ENCODE measurements around the gene EPHB1. TPM values are rescaled to one million over a fixed set of nuclear protein-coding genes. Genes with fewer than 3 reads are reported as not detected.

Gene EPHB1
- total RNA-seq, 1 experiment from 2014 or later, result 0.73 TPM

GRCh38 chr3:135041601-135042000 is 246.5 kb downstream of the EPHB1 start:
- intact Hi-C loops (cut with micrococcal nuclease; ENCODE audit: unreplicated experiment), result no loop called here
- no peaks in the 10 kb centered on the region for H3K27me3 Mint-ChIP-seq (ENCODE audit: unreplicated experiment)
- H3K9me3 Mint-ChIP-seq (ENCODE audit: low read depth, unreplicated experiment), result no peaks in the 10 kb centered on the region
- BruUV-seq (replicated peaks), result no TSS peak
- no peak overlapping the region for H3K4me3 Mint-ChIP-seq (ENCODE audit: low read depth, unreplicated experiment)
- no peak overlapping the region for H3K27ac Mint-ChIP-seq (ENCODE audit: unreplicated experiment)
- H3K36me3 Mint-ChIP-seq (ENCODE audit: insufficient read depth, unreplicated experiment), result no peaks in the 10 kb centered on the region
- no peak for TF ChIP-seq CTCF (IDR thresholded peaks at IDR 0.05; ENCODE audit: unreplicated experiment)
- H3K4me1 Mint-ChIP-seq (ENCODE audit: low read depth, unreplicated experiment), result no peaks in the 10 kb centered on the region
- no peak for DNase-seq
- CTCF ChIA-PET, result interaction anchor here (0.6 kb wide), 1 partner anchor 360 kb away, joined by 5 read pairs; no protein-coding TSS in a partner anchor

GRCh38 chr3:135047061-135047460 is 252.0 kb downstream of the EPHB1 start:
- H3K9me3 Mint-ChIP-seq (ENCODE audit: low read depth, unreplicated experiment), result peaks cover 7% of the 10 kb centered on the region
- TF ChIP-seq CTCF (IDR thresholded peaks at IDR 0.05; ENCODE audit: unreplicated experiment), result no peak
- intact Hi-C loops (cut with micrococcal nuclease; ENCODE audit: unreplicated experiment), result no loop called here
- no peaks in the 10 kb centered on the region for H3K4me1 Mint-ChIP-seq (ENCODE audit: low read depth, unreplicated experiment)
- no peaks in the 10 kb centered on the region for H3K27me3 Mint-ChIP-seq (ENCODE audit: unreplicated experiment)
- H3K27ac Mint-ChIP-seq (ENCODE audit: unreplicated experiment), result no peak overlapping the region
- no TSS peak for BruUV-seq (replicated peaks)
- no peak overlapping the region for H3K4me3 Mint-ChIP-seq (ENCODE audit: low read depth, unreplicated experiment)
- no peak for DNase-seq
- H3K36me3 Mint-ChIP-seq (ENCODE audit: insufficient read depth, unreplicated experiment), result no peaks in the 10 kb centered on the region
- CTCF ChIA-PET, result no interaction called here

GRCh38 chr3:135050536-135050935 is 255.5 kb downstream of the EPHB1 start:
- CTCF ChIA-PET, result interaction anchor here (0.6 to 0.9 kb wide), 2 partner anchors 441 to 469 kb away, joined by 3 read pairs; no protein-coding TSS in a partner anchor
- no peak for DNase-seq
- H3K36me3 Mint-ChIP-seq (ENCODE audit: insufficient read depth, unreplicated experiment), result no peaks in the 10 kb centered on the region
- no peaks in the 10 kb centered on the region for H3K4me1 Mint-ChIP-seq (ENCODE audit: low read depth, unreplicated experiment)
- BruUV-seq (replicated peaks), result no TSS peak
- peaks cover under 1% of the 10 kb centered on the region for H3K27me3 Mint-ChIP-seq (ENCODE audit: unreplicated experiment)
- H3K4me3 Mint-ChIP-seq (ENCODE audit: low read depth, unreplicated experiment), result no peak overlapping the region
- H3K27ac Mint-ChIP-seq (ENCODE audit: unreplicated experiment), result no peak overlapping the region
- TF ChIP-seq CTCF (IDR thresholded peaks at IDR 0.05; ENCODE audit: unreplicated experiment), result no peak
- intact Hi-C loops (cut with micrococcal nuclease; ENCODE audit: unreplicated experiment), result no loop called here
- peaks cover 9% of the 10 kb centered on the region for H3K9me3 Mint-ChIP-seq (ENCODE audit: low read depth, unreplicated experiment)

DNA sequence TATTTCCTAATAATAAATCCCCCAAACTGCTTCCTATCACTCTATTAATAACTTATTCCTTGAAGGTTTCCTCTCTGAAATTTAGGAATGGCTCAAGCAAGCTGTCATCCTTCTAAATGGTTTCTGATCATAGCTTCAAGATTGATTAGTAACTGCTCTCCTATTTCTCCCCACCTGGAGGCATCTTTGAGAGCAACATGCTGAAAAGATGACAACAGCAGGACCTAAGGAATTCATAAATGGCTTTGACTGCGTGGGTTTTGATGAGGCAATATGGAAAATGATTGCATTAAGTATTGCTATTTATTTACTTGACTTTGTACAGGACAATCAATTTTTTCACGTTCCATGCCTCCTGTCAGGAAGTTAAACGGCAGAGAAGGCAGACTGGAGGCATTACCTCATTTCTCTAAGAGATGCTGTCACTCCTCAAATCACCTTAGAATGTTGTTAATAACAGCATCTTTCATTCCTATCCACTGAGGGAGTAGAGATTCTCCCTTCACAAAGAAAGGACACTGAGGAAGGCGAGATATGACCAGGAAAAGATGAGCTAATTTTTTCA is 256.4 kb downstream of the EPHB1 start:
- no peak for DNase-seq
- CTCF ChIA-PET, result interaction anchor here (0.9 kb wide), 1 partner anchor 468 kb away, joined by 3 read pairs; no protein-coding TSS in a partner anchor
- Mint-ChIP-seq H3K36me3 (ENCODE audit: insufficient read depth, unreplicated experiment) (no peaks in the 10 kb centered on the region), H3K27ac (ENCODE audit: unreplicated experiment) (no peak overlapping the region), H3K4me3 (ENCODE audit: low read depth, unreplicated experiment) (no peak overlapping the region), H3K4me1 (ENCODE audit: low read depth, unreplicated experiment) (no peaks in the 10 kb centered on the region), H3K9me3 (ENCODE audit: low read depth, unreplicated experiment) (peaks cover 9% of the 10 kb centered on the region), H3K27me3 (ENCODE audit: unreplicated experiment) (peaks cover 10% of the 10 kb centered on the region)
- intact Hi-C loops (cut with micrococcal nuclease; ENCODE audit: unreplicated experiment), result no loop called here
- TF ChIP-seq CTCF (IDR thresholded peaks at IDR 0.05; ENCODE audit: unreplicated experiment), result no peak
- no TSS peak for BruUV-seq (replicated peaks)

Measured in Calu3 (cell line).